GM18517 (cell line): ENCODE measurements around the gene MYO18A.

Experiments
- ATAC-seq: cut with Tn5 transposase; IDR thresholded peaks from one replicate; pipeline ENCODE4 v1.9.1; 2021; ENCODE audit warnings: mild to moderate bottlenecking, moderate library complexity; ENCODE audit not compliant: unreplicated experiment

Gene MYO18A

DNA sequence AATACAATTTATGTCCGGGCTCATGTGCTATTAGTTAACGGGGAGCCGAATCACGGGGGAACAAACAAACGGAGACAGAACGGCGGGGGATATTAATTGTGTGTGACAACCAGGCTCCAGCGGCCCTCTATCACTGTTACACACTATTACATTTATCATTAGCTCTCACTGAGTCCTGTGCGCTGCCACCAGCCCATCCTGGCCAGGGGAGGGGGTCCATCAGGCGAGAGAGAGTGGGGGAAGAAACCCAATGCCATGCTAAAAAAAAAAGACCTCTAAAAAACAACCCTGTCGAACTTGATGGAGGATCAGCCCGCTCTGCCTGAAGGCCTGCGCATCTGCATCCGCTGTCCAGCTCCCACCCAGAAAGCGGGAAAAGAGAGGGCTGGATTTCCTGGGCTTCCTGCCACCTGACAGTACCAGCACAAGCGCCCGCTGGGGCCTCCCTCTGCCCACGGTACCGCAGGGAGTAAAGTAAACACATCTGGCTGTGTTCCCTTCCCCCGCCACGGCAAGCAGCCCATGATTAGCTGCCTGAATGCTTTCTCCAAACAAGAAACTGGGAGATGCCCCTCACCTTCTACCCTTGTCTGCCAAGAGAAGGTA lies 95.6 kb downstream of the MYO18A start:
- ATAC-seq: no peak

- ATAC-seq: no peak
Observed at GRCh38 chr17:29080965-29081364, 99.2 kb downstream of the MYO18A start.

DNA sequence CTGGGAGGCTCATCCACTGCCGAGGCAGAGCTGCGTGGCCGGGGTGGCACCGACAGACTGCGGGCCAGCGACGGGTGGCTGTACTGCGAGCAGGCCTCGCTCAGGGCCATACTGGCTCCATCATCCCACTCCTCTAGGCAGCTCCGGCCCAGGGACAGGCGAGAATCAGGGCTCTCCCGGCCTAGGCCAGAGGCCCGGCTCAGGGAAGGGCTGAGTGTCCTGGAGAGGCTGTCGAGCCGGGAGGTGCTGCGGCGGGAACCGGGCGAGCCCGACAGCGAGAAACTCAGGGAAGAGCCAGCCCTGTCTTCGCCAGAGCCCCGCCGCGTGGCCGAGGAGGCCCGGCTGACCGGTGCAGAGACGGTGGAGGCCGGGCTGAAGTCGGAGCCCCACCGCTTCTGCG lies 99.9 kb downstream of the MYO18A start:
- ATAC-seq: no peak

- no peak for ATAC-seq
Observed at GRCh38 chr17:29079887-29080286, 100.3 kb downstream of the MYO18A start.

DNA sequence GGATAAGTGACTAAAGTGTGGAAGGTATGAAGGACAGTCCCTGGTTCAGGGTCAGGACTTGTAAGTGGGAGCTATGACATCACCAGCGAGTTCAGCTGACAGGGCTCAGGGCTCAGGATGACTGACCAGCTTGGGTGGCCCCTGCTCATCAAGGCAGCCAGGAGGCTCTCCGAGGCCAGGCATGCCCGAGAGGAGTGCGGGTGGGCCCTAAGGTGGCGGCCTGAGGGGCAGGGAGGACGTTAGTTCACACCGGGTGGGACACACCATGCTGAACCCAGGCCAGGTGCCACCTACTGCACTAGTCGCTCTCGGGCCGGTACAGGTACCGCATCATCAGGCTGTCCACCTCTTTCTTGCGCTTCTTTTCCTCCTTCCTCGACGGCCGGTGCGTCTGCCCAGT lies 100.8 kb downstream of the MYO18A start:
- no peak for ATAC-seq

DNA sequence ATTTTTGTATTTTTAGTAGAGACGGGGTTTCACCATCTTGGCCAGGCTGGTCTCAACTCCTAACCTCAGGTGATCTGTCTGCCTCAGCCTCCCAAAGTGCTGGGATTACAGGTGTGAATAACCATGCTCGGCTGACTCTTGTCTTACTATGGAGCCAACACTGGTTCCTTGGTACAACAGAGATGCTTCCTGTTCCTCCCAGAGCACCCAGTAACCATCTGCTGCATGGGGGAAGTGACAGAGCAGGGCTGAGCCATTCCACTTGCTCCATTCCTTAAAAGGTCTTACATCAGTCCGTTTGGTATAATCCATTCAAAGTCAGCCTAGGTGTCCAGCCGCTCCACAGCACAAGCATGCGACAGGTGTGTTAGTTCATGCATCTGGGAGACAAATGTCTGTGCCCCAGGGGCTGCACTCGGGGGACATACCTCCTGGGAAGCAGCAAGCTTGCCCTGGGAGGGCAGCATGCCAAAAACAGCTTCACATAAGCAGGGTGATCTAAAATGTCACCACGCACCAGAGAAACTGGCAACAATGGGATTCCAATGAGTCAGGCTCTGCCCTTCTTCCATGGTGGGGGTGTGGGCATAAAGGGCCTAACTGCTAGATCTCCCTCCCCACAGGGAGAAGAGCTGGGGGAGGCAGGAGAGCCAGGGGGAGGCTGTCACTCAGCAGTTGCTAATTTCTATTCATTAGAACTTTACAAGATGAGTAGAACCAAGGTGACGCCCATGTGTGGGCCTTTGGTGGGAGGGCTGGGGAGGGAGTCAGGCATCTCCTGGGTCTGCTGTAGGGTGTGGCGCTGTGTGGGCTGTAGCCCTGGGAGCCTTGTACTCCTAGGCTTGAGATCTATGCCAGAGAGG lies 101.8 kb downstream of the MYO18A start:
- ATAC-seq: no peak

DNA sequence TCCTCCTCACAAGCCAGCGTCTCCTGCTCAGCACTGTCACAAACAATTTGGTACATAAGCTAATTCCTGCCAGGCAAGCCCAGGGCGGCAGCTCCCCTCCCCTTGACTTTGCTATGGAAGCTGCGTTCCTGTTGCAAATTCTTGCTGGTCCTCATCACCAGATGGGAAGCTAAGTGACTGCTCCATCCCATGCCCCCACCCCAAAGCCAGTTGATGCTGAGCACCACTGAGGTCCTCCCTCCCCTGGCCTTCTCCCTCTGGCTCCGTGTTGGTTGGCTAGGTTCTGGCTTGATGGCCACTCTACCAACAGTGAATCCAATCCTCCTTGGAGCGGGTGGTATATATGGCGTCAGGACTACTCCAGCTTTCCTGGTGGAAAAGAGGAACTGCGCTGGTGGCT lies 102.9 kb downstream of the MYO18A start:
- ATAC-seq: no peak

DNA sequence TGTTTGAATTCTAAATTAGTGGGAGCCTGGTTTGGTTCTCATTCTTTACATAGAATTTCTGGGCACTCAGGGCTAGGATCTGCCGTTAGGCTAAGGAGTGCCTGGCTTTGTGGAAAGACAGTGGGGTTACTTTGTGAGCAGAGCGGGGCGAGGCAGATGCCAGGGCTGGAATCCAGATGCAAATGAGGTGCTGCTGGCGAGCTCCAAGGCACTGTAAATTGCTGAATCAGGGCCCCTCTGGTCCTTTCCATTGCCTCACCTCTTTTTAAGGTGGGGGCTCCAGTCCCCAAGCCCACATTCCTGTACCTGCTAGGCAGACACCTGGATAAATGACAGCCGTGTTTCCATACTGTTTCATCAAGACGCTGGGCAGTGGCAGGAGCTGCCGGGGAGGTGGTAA lies 103.5 kb downstream of the MYO18A start:
- no peak for ATAC-seq

- no peak for ATAC-seq
Observed at GRCh38 chr17:29076087-29076486, 104.1 kb downstream of the MYO18A start.

DNA sequence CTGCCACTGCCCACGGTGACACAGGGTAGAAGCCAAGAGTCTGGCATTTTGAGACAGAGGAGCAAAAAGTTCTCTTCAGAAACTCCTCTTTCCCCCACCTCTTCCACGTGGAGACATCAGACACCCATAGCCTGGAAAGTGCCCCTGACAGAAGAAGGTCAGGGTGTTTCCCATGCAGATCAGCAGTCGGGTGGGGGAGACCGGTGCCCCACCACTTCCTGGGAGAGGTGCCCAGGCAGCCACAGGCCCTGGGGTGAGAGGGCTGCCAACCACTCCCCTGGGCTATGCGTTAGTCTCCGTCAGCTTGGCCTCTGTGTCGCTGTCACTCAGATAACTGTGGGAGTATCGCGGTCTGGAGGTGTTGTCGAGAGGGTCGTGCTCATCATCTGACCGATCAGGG lies 105.7 kb downstream of the MYO18A start:
- ATAC-seq: no peak

DNA sequence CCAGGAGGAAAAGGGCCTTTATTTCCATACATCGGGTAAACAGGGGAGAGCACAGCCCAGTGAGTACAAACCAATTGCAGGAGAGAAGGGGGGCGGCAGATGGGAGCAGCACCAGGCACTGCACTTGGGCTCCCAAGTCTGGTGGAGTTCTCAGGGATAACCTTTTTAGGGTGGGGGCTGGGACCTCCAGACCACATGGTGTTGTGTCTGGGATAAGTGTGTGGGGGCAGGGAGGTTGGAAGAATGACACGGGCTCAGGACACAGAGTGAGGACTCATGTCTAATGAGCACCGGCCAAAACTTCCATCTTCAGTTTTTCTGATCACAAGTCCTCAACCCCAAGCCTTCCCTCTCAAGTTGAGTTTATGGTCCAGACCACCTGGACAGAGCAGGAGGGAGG lies 106.7 kb downstream of the MYO18A start:
- ATAC-seq: no peak

DNA sequence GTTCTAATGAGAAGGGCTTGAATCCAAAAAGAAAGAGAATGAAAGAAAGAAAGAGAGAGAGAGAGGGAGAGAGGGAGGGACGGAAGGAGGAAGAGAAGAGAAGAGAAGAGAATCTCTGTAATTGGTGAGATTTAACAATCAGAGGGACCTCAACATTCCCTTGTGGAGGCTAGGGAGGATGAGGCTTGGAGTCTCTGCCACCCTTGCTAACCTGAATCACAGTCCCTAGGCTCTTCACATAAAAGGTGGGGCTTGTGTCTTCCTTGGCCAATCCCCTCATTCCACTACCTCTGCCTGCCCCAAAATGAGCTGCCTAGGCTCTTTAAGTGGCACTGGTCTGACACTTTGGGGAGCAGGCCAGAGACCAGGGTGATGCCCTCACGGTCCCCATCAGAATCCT lies 107.2 kb downstream of the MYO18A start:
- no peak for ATAC-seq

DNA sequence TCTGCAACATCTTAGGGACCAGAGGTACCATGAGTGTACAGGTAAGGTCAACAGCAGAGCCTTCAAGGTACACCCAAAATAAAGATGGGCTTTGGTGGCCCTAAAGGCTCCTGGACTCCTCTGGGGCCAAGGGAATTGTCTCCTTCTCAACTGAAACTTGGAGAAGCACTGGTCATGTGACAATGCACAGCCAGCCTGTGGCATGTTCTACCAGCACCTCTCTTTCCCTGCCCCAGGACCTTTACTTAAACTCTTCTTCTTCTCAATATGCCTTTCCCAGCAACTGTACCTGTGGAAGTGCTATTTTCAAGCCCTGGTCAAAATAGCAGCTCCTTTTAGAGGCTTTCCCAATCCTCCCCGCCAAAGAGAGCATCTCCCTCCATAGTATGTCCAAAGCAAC lies 108.9 kb downstream of the MYO18A start:
- no peak for ATAC-seq

DNA sequence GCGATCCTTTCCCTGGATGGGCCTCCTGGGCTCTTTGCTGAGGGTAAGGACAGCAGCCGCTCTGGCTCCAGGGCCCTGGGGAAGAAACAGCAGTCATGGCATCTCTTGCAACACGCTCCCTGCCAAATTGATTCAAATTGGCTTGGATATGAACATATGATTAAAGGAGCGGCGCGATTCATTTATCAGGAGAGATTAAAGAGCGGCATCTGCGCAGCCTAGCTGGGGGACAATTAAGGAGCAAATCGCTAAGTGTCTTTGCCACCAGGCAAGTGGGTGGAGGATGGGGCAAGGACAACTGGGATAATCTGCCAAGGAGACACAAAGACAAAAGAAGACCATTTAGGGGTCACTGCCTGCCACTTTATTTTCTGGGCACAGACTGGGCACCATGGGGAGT lies 109.4 kb downstream of the MYO18A start:
- ATAC-seq: no peak

- ATAC-seq: no peak
Observed at GRCh38 chr17:29070308-29070707, 109.9 kb downstream of the MYO18A start.

GRCh38 chr17:29069526-29070041 lies 110.6 kb downstream of the MYO18A start:
- no peak for ATAC-seq

GRCh38 chr17:29068818-29069217 lies 111.4 kb downstream of the MYO18A start:
- no peak for ATAC-seq

GRCh38 chr17:29066606-29067005 lies 113.6 kb downstream of the MYO18A start:
- no peak for ATAC-seq

- ATAC-seq: no peak
Observed at GRCh38 chr17:29066047-29066446, 114.2 kb downstream of the MYO18A start.

DNA sequence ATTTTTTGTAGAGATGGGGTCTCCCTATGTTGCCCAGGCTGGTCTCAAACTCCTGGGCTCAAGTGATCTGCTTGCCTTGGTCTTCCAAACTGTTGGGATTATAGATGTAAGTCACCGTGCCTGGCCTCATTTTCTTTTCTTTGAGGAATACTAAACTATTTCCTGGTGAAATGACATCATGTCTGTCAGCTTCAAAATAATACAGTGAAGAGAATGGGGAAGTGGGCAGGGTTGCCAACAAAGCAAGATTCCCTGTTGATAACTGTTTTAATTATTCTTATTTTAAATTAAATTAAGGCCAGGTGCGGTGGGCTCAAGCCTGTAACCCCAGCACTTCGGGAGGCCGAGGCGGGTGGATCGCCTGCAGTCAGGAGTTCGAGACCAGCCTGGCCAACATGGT lies 116.2 kb downstream of the MYO18A start:
- ATAC-seq: no peak

- no peak for ATAC-seq
Observed at GRCh38 chr17:29062215-29062614, 118.0 kb downstream of the MYO18A start.

DNA sequence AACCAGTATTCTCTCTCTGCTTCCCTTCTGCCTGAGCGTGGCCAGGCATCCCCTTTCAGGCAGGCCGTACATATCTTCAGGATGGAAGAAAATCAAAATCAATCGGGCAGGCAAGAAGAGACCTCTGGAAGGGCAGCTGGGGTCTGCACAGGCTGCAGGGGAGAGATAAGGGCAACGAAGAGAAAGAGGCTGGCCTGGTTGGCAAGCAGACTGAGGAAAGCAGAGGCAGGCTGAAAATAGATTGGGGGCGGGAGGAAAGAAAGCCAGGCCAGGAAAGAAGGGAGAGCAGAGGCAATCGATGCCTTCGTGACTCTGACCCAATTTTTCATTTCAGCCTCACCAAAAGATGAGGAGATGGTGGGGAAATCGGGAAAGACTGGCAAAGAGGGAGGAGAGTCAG lies 119.2 kb downstream of the MYO18A start:
- no peak for ATAC-seq
